ENCODE data around the gene DMPK. TPM values are rescaled to one million over a fixed set of nuclear protein-coding genes. Genes with fewer than 3 reads are reported as not detected.
"Not testable (repeated sequence)": the region's sequence is repeated elsewhere in the genome, so short reads cannot be mapped to it uniquely, and the experiment has no call there.

DMPK gene
- total RNA-seq, 1 experiment from 2014 or later: 119 TPM

GRCh38 chr19:45800070-45800553 lies 17.8 kb upstream of the DMPK start:
- no peak overlapping the region for H3K27ac ChIP-seq (ENCODE audit: low read length)
- TF ChIP-seq, protein P1, sequence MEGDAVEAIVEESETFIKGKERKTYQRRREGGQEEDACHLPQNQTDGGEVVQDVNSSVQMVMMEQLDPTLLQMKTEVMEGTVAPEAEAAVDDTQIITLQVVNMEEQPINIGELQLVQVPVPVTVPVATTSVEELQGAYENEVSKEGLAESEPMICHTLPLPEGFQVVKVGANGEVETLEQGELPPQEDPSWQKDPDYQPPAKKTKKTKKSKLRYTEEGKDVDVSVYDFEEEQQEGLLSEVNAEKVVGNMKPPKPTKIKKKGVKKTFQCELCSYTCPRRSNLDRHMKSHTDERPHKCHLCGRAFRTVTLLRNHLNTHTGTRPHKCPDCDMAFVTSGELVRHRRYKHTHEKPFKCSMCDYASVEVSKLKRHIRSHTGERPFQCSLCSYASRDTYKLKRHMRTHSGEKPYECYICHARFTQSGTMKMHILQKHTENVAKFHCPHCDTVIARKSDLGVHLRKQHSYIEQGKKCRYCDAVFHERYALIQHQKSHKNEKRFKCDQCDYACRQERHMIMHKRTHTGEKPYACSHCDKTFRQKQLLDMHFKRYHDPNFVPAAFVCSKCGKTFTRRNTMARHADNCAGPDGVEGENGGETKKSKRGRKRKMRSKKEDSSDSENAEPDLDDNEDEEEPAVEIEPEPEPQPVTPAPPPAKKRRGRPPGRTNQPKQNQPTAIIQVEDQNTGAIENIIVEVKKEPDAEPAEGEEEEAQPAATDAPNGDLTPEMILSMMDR (IDR thresholded peaks at IDR 0.05): no peak
- no peak for TF ChIP-seq POLR2AphosphoS5 (IDR thresholded peaks at IDR 0.05; ENCODE audit: low read depth, low read length)
- no peak for TF ChIP-seq REST (IDR thresholded peaks at IDR 0.05; ENCODE audit: insufficient read depth in 1 of 2, low read depth in 2 of 2, low read length in 1 of 2)
- TF ChIP-seq TCF7L2 (IDR thresholded peaks at IDR 0.05; ENCODE audit: low read depth, low read length): no peak
- TF ChIP-seq SIN3A (IDR thresholded peaks at IDR 0.05; ENCODE audit: borderline replicate concordance, insufficient read depth, low read depth, low read length): no peak
- ATAC-seq (no peak), DNase-seq (ENCODE audit: low read depth, low spot score) (no peak)
- ChIA-PET CTCF (interaction anchor here (0.9 kb wide), 1 partner anchor 26 kb away, joined by 3 read pairs; no protein-coding TSS in a partner anchor), POLR2A (no interaction called here)
- no peaks in the 10 kb centered on the region for H3K36me3 ChIP-seq (ENCODE audit: control insufficient read depth, insufficient read depth, low read length)
- peaks cover 4% of the 10 kb centered on the region; the same call in 1 of the 2 replicates for H3K4me1 ChIP-seq (ENCODE audit: control insufficient read depth, insufficient read depth, low read length)
- intact Hi-C loops (cut with micrococcal nuclease; ENCODE audit: unreplicated experiment): no loop called here
- no TSS peak for BruUV-seq (replicated peaks)
- H3K9me3 ChIP-seq (ENCODE audit: control insufficient read depth, insufficient read depth, low read depth, low read length): no peaks in the 10 kb centered on the region
- H3K27me3 ChIP-seq (ENCODE audit: control insufficient read depth, insufficient read depth, low read length): no peaks in the 10 kb centered on the region
- in situ Hi-C loops (cut with HindIII; ENCODE audit: low pct_unique_long_range_greater_than_20kb, low sequenced_read_pairs): no loop called here
- H3K4me3 ChIP-seq (ENCODE audit: low read depth in 2 of 2, low read length in 2 of 2): no peak overlapping the region

GRCh38 chr19:45799541-45799940 lies 17.3 kb upstream of the DMPK start:
- H3K4me3 ChIP-seq (ENCODE audit: low read depth in 2 of 2, low read length in 2 of 2); H3K27me3 ChIP-seq (ENCODE audit: control insufficient read depth, insufficient read depth, low read length); H3K36me3 ChIP-seq (ENCODE audit: control insufficient read depth, insufficient read depth, low read length); H3K27ac ChIP-seq (ENCODE audit: low read length); BruUV-seq (replicated peaks); in situ Hi-C loops (cut with HindIII; ENCODE audit: low pct_unique_long_range_greater_than_20kb, low sequenced_read_pairs); H3K9me3 ChIP-seq (ENCODE audit: control insufficient read depth, insufficient read depth, low read depth, low read length); DNase-seq (ENCODE audit: low read depth, low spot score); POLR2A ChIA-PET; intact Hi-C loops (cut with micrococcal nuclease; ENCODE audit: unreplicated experiment); H3K4me1 ChIP-seq (ENCODE audit: control insufficient read depth, insufficient read depth, low read length): not testable (repeated sequence)
- peak; percentile 35; the same call in 1 of the 2 replicates for ATAC-seq
- CTCF ChIA-PET: interaction anchor here (0.7 to 1.4 kb wide), 4 partner anchors 17 to 30 kb away, joined by 3 to 10 read pairs (median 4); partner anchors contain the start of genes DMPK and SIX5

GRCh38 chr19:45798995-45799517 lies 16.8 kb upstream of the DMPK start:
- ChIA-PET CTCF (interaction anchor here (0.6 to 1.4 kb wide), 5 partner anchors 17 to 30 kb away, joined by 3 to 10 read pairs (median 3); partner anchors contain the start of genes DMPK and SIX5), POLR2A (no interaction called here)
- BruUV-seq (replicated peaks): no TSS peak
- Histone ChIP-seq H3K36me3 (ENCODE audit: control insufficient read depth, insufficient read depth, low read length) (no peaks in the 10 kb centered on the region), H3K4me3 (ENCODE audit: low read depth in 2 of 2, low read length in 2 of 2) (no peak overlapping the region), H3K9me3 (ENCODE audit: control insufficient read depth, insufficient read depth, low read depth, low read length) (no peaks in the 10 kb centered on the region), H3K4me1 (ENCODE audit: control insufficient read depth, insufficient read depth, low read length) (peaks cover 4% of the 10 kb centered on the region; the same call in 1 of the 2 replicates), H3K27me3 (ENCODE audit: control insufficient read depth, insufficient read depth, low read length) (no peaks in the 10 kb centered on the region), H3K27ac (ENCODE audit: low read length) (no peak overlapping the region)
- no peak for TF ChIP-seq SIN3A (IDR thresholded peaks at IDR 0.05; ENCODE audit: borderline replicate concordance, insufficient read depth, low read depth, low read length)
- TF ChIP-seq, protein P1 (IDR thresholded peaks at IDR 0.05): peak; percentile 82
- in situ Hi-C loops (cut with HindIII; ENCODE audit: low pct_unique_long_range_greater_than_20kb, low sequenced_read_pairs): no loop called here
- peak; percentile 82 for ATAC-seq
- intact Hi-C loops (cut with micrococcal nuclease; ENCODE audit: unreplicated experiment): no loop called here
- no peak for DNase-seq (ENCODE audit: low read depth, low spot score)
